NCI-H748 (cell line): ENCODE data around the gene MTA1.
A peak's percentile ranks its signal among the peaks of the same experiment; 100 is the strongest.

ENCODE experiments used
- DNase-seq: peaks from one replicate; lab custom pipeline; 2025; ENCODE audit not compliant: unreplicated experiment; lab: John Stamatoyannopoulos, UW

MTA1 gene

GRCh38 chr14:105419195-105420091 lies at the start of gene MTA1:
TSS of gene MTA1 (plus strand) at chr14:105419827. CDS start at chr14:105420036, 209 bp downstream.
- DNase-seq = peak; percentile 69

- peak; percentile 37 for DNase-seq
Measured at GRCh38 chr14:105374389-105374788, 45.2 kb upstream of the MTA1 start.

GRCh38 chr14:105375635-105376057 lies 44.0 kb upstream of the MTA1 start:
- DNase-seq = no peak

GRCh38 chr14:105376521-105377440 lies 42.8 kb upstream of the MTA1 start:
- DNase-seq = no peak

- DNase-seq = no peak
Measured at GRCh38 chr14:105377555-105378182, 42.0 kb upstream of the MTA1 start.

GRCh38 chr14:105378199-105378598 lies 41.4 kb upstream of the MTA1 start:
- no peak for DNase-seq

GRCh38 chr14:105378873-105379685 lies 40.5 kb upstream of the MTA1 start:
- DNase-seq = no peak

GRCh38 chr14:105379946-105380345 lies 39.7 kb upstream of the MTA1 start:
- no peak for DNase-seq

- DNase-seq = no peak
Measured at GRCh38 chr14:105380756-105381155, 38.9 kb upstream of the MTA1 start.

- DNase-seq = no peak
Measured at GRCh38 chr14:105381446-105382342, 37.9 kb upstream of the MTA1 start.

GRCh38 chr14:105382343-105383082 lies 37.1 kb upstream of the MTA1 start:
- no peak for DNase-seq

GRCh38 chr14:105383083-105383730 lies 36.4 kb upstream of the MTA1 start:
- DNase-seq = no peak

- no peak for DNase-seq
Measured at GRCh38 chr14:105384041-105384557, 35.5 kb upstream of the MTA1 start.

GRCh38 chr14:105384605-105385321 lies 34.9 kb upstream of the MTA1 start:
- no peak for DNase-seq

GRCh38 chr14:105385322-105385637 lies 34.3 kb upstream of the MTA1 start:
- no peak for DNase-seq

- DNase-seq = no peak
Measured at GRCh38 chr14:105385698-105386365, 33.8 kb upstream of the MTA1 start.
